NT2/D1 (cell line): Measurements from ENCODE around the gene PI4K2A.

Source experiments
- DNase-seq: peaks from one replicate; pipeline ENCODE4 v3.0.0-alpha.2; 2011; ENCODE audit warnings: low read depth, low spot score
- H3K27me3 ChIP-seq: 2 replicates; pipeline ENCODE4 v1.6.0; 2011; ENCODE audit warnings: mild to moderate bottlenecking; ENCODE audit not compliant: insufficient read length, insufficient read depth
- H3K36me3 ChIP-seq: 2 replicates; pipeline ENCODE4 v1.6.1; 2011; ENCODE audit warnings: mild to moderate bottlenecking, low read length, mixed read lengths; ENCODE audit not compliant: insufficient read depth, insufficient read length
- H3K4me1 ChIP-seq: 2 replicates; pipeline ENCODE4 v1.5.1; 2011; ENCODE audit not compliant: insufficient read depth, insufficient read length
- H3K4me3 ChIP-seq: 2 replicates; pipeline ENCODE4 v1.5.1; 2011; ENCODE audit warnings: low read depth; ENCODE audit not compliant: insufficient read length
- H3K9ac ChIP-seq: 2 replicates; pipeline ENCODE4 v1.6.0; 2011; ENCODE audit warnings: low read depth; ENCODE audit not compliant: insufficient read length
- H3K9me3 ChIP-seq: 2 replicates; pipeline ENCODE4 v1.5.1; 2011; ENCODE audit warnings: mild to moderate bottlenecking, low read length; ENCODE audit not compliant: insufficient read depth
- SUZ12 ChIP-seq: IDR thresholded peaks from 2 replicates; pipeline ENCODE4 v1.6.1; 2011; ENCODE audit not compliant: insufficient read length, insufficient read depth; ENCODE audit errors: extremely low read depth
- YY1 ChIP-seq: IDR thresholded peaks from 2 replicates; pipeline ENCODE4 v1.6.1; 2011; ENCODE audit not compliant: insufficient read length, insufficient read depth
- ZNF274 ChIP-seq: IDR thresholded peaks from 2 replicates; pipeline ENCODE4 v1.6.1; 2011; ENCODE audit warnings: mild to moderate bottlenecking, low read depth, low read length

PI4K2A gene

DNA sequence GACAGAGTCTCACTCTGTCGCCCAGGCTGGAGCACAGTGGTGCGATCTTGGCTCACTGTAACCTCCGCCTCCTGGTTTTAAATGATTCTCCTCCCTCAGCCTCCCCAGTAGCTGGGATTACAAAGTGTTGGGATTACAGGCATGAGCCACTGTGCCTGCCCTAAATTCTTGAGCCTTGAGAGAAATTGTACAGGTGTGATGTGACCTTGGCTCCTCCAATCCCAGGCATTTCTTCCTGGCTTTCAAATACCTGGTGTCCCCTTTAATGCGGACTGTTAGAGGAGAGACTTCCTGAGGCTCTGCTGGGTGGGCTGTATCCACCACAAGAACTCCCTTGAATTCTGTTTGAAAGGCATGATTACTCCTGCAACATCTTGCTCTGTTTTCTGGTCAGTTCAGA is 22.2 kb upstream of the PI4K2A start:
- DNase-seq = no peak
- H3K4me1 ChIP-seq = peaks cover 1% of the 10 kb centered on the region
- no peak overlapping the region for H3K9ac ChIP-seq
- H3K9me3 ChIP-seq = no peaks in the 10 kb centered on the region
- no peak overlapping the region for H3K4me3 ChIP-seq
- peaks cover 4% of the 10 kb centered on the region for H3K36me3 ChIP-seq
- no peaks in the 10 kb centered on the region for H3K27me3 ChIP-seq
- TF ChIP-seq SUZ12 = no peak
- no peak for TF ChIP-seq ZNF274
- TF ChIP-seq YY1 = no peak

DNA sequence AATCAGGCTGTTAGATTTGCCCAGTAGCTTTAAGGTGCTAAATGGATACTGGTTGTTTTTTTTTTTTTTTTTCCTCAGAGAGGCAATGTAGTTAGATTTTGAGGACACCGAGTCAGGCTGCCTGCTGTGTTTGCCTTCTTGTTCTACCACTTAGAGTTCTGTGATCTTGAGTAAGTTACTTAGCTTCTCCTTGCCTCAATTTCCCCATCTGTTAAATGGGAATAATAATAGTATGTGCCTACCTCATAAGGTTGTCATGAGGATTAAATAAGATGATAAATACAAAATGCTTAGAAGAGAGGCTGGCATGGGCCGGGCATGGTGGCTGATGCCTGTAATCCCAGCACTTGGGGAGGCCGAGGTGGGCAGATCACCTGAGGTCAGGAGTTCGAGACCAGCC is 21.7 kb upstream of the PI4K2A start:
- H3K9ac ChIP-seq = no peak overlapping the region
- no peaks in the 10 kb centered on the region for H3K27me3 ChIP-seq
- no peak for TF ChIP-seq ZNF274
- no peak for TF ChIP-seq SUZ12
- TF ChIP-seq YY1 = no peak
- no peak for DNase-seq
- peaks cover 1% of the 10 kb centered on the region for H3K4me1 ChIP-seq
- H3K4me3 ChIP-seq = no peak overlapping the region
- no peaks in the 10 kb centered on the region for H3K9me3 ChIP-seq
- peaks cover 4% of the 10 kb centered on the region for H3K36me3 ChIP-seq

DNA sequence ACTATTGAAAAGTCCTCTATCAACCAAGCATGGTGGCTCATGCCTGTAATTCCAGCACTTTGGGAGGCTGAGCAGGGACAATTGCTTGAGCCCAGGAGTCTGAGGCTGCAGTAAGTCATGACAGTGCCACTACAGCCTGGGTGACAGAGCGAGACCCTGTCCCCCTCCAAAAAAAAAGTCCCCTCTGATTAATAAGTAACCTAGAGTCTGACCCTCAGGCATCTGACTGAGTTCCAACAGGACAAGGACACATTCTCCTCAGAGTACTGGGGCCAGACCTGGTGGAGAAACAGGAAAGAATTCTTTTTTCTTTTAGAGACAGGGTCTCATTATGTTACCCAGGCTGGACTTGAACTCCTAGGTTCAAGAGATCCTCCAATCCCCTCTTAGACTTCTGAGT is 17.2 kb upstream of the PI4K2A start:
- no peaks in the 10 kb centered on the region for H3K27me3 ChIP-seq
- no peak for TF ChIP-seq YY1
- no peak overlapping the region for H3K4me3 ChIP-seq
- no peak overlapping the region for H3K9ac ChIP-seq
- no peaks in the 10 kb centered on the region for H3K9me3 ChIP-seq
- peaks cover 1% of the 10 kb centered on the region for H3K4me1 ChIP-seq
- H3K36me3 ChIP-seq = no peaks in the 10 kb centered on the region
- DNase-seq = no peak

DNA sequence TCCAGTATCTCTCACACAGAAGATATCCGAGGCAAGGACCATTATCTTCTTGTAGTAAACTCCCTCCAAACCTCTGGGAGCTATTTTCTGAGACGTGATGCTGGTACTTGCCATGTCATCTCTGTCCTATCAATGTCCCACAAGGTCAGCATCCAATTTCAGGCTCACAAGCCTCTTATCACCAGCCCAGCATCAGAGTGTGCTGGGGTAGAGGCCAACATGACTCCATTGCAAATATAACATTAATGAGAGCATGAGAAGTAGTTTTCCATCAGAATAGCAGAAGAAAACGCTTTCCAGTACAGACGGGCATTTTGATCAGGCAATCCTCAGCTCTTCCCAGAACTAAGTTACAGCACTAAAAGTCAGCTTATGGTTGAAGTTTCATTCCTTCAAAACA is 12.7 kb upstream of the PI4K2A start:
- H3K27me3 ChIP-seq = no peaks in the 10 kb centered on the region
- no peaks in the 10 kb centered on the region for H3K4me1 ChIP-seq
- DNase-seq = no peak
- TF ChIP-seq YY1 = no peak
- no peak for TF ChIP-seq SUZ12
- TF ChIP-seq ZNF274 = no peak
- no peaks in the 10 kb centered on the region for H3K9me3 ChIP-seq
- no peak overlapping the region for H3K9ac ChIP-seq
- no peaks in the 10 kb centered on the region for H3K36me3 ChIP-seq
- no peak overlapping the region for H3K4me3 ChIP-seq

DNA sequence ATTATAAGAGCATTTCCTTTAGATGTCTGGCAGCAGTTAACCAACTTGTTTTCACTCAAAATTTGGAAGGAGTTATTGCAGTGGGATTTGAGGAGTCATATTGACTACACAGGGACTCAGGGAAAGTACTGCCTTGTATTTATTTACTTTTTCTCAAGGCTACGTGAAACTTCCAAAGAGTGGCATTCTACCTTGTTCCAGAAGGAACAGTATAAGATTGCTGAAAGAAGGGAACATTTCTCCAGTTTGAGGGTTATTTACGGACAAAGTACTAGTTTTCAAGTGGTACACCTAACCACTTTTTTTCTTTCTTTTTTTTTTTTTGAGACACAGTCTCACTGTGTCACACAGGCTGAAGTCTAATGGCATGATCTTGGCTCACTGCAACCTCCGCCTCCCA is 12.2 kb upstream of the PI4K2A start:
- no peaks in the 10 kb centered on the region for H3K27me3 ChIP-seq
- DNase-seq = no peak
- no peak overlapping the region for H3K9ac ChIP-seq
- no peaks in the 10 kb centered on the region for H3K9me3 ChIP-seq
- no peak for TF ChIP-seq SUZ12
- no peak for TF ChIP-seq YY1
- TF ChIP-seq ZNF274 = no peak
- H3K4me1 ChIP-seq = no peaks in the 10 kb centered on the region
- H3K4me3 ChIP-seq = no peak overlapping the region
- H3K36me3 ChIP-seq = no peaks in the 10 kb centered on the region

DNA sequence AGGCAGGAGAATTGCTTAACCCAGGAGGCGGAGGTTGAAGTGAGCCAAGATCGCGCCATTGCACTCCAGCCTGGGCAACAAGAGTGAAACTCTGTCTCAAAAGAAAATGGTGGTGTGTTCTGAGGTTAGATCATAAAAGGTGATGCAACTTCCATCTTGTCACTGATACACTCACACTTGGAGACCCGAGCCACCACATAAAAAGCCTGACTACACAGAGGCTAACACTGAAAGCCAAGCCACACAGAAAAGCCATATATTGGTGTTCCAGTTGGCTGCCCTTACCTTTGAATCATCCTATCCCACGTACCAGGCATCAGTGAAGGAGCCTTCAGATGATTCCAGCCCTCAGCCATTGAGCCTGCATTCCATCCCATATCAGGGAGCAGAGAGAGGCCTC is 11.2 kb upstream of the PI4K2A start:
- no peaks in the 10 kb centered on the region for H3K36me3 ChIP-seq
- TF ChIP-seq YY1 (no peak), ZNF274 (no peak), SUZ12 (no peak)
- no peak overlapping the region for H3K4me3 ChIP-seq
- H3K9me3 ChIP-seq = no peaks in the 10 kb centered on the region
- DNase-seq = no peak
- H3K4me1 ChIP-seq = no peaks in the 10 kb centered on the region
- H3K9ac ChIP-seq = no peak overlapping the region
- H3K27me3 ChIP-seq = no peaks in the 10 kb centered on the region

DNA sequence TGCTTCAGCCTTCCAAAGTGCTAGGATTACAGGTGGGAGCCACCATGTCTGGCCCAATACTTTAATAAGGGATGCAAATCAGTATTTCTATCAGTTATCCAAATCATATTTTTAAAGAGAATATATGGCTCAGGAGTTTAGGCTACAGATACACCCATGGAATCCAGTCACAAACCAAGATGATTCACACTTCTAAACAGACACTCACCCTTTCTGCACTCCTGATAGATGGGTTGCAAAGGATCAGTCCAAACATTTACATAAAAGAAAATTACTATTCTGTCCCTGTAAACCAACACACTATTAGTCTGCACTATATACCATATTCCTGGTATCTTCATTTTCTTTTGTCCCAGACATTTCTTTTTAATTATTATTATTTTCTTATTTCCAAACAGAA is 9.4 kb upstream of the PI4K2A start:
- no peaks in the 10 kb centered on the region for H3K36me3 ChIP-seq
- H3K27me3 ChIP-seq = no peaks in the 10 kb centered on the region
- TF ChIP-seq SUZ12 (no peak), YY1 (no peak), ZNF274 (no peak)
- DNase-seq = no peak
- no peak overlapping the region for H3K9ac ChIP-seq
- no peaks in the 10 kb centered on the region for H3K9me3 ChIP-seq
- no peaks in the 10 kb centered on the region for H3K4me1 ChIP-seq
- no peak overlapping the region for H3K4me3 ChIP-seq
